CD4-positive, CD25-positive, alpha-beta regulatory T cell (primary cell): ENCODE data around the gene BACE1. TPM values are rescaled to one million over a fixed set of nuclear protein-coding genes. Genes with fewer than 3 reads are reported as not detected.
"Not testable (repeated sequence)": the region's sequence is repeated elsewhere in the genome, so short reads cannot be mapped to it uniquely, and the experiment has no call there.

Source experiments
- ATAC-seq, 2 donors: fragments of 150-1000 bp; cut with Tn5 transposase; one replicate each; pipeline ENCODE4 v1.10.0; 2021; ENCODE audit warnings: low read depth in 2 of 2, moderate number of reproducible peaks in 2 of 2, moderate library complexity in 1 of 2
- DNase-seq, 3 donors: peaks; one replicate each; pipeline versions ENCODE4 v3.0.0 to v3.0.0-alpha.2; 2012 to 2022; ENCODE audit warnings: mixed read lengths in 1 of 3
- H3K27ac ChIP-seq: one replicate; pipeline ENCODE4 v1.7.0; 2013; ENCODE audit warnings: mild to moderate bottlenecking, low read length; ENCODE audit not compliant: insufficient read depth, poor library complexity, severe bottlenecking
- H3K27me3 ChIP-seq: one replicate; pipeline ENCODE4 v1.7.0; 2013; ENCODE audit warnings: low read length; ENCODE audit not compliant: control insufficient read depth, insufficient read depth
- H3K36me3 ChIP-seq: one replicate; pipeline ENCODE4 v1.7.0; 2013; ENCODE audit warnings: mild to moderate bottlenecking, low read length, moderate library complexity; ENCODE audit not compliant: control insufficient read depth, insufficient read depth
- H3K4me1 ChIP-seq: 2 replicates; pipeline ENCODE4 v1.7.0; 2013; ENCODE audit warnings: mild to moderate bottlenecking, low read length; ENCODE audit not compliant: insufficient read depth, control insufficient read depth, poor library complexity, severe bottlenecking
- H3K4me3 ChIP-seq: one replicate; pipeline ENCODE4 v1.7.0; 2013; ENCODE audit warnings: low read depth, mild to moderate bottlenecking, low read length, moderate library complexity
- H3K9me3 ChIP-seq, 2 experiments: 1 replicate in 1 of 2; 2 replicates in 1 of 2; pipeline ENCODE4 v1.7.0; 2013; ENCODE audit warnings: low read length in 2 of 2, mild to moderate bottlenecking in 1 of 2, moderate library complexity in 1 of 2; ENCODE audit not compliant: control insufficient read depth in 2 of 2
- H3K27ac Mint-ChIP-seq, 3 donors: one replicate each; pipeline ENCODE4 v1.8.0; 2020 to 2022; ENCODE audit warnings: mild to moderate bottlenecking in 3 of 3, mixed read lengths in 3 of 3, moderate library complexity in 2 of 3
- H3K27me3 Mint-ChIP-seq: one replicate; pipeline ENCODE4 v1.8.0; 2022; ENCODE audit warnings: mild to moderate bottlenecking, mixed read lengths
- H3K36me3 Mint-ChIP-seq: one replicate; pipeline ENCODE4 v1.8.0; 2020; ENCODE audit warnings: mixed read lengths
- H3K4me1 Mint-ChIP-seq, 4 donors: one replicate each; pipeline ENCODE4 v1.8.0; 2020 to 2022; ENCODE audit warnings: mixed read lengths in 4 of 4, mild to moderate bottlenecking in 1 of 4
- H3K4me3 Mint-ChIP-seq, 4 donors: one replicate each; pipeline ENCODE4 v1.8.0; 2020 to 2022; ENCODE audit warnings: mild to moderate bottlenecking in 4 of 4, mixed read lengths in 4 of 4, moderate library complexity in 3 of 4
- H3K9me3 Mint-ChIP-seq, 7 donors: one replicate each; pipeline ENCODE4 v1.8.0; 2020 to 2022; ENCODE audit warnings: mixed read lengths in 7 of 7, mild to moderate bottlenecking in 3 of 7, moderate library complexity in 2 of 7
- polyA plus RNA-seq, 4 donors: library from polyadenylated mRNA; unstranded; fragments of 300-500 nt; fragmentation: Illumina TruSeq; gene quantifications; one replicate each; pipeline ENCODE4 v1.2.3, GENCODE V29; 2021
- total RNA-seq: library from RNA; stranded (reverse); gene quantifications from one replicate; pipeline ENCODE4 v1.2.3, GENCODE V29; 2022

The BACE1 gene
- total and polyA plus RNA-seq, 5 donors from 2014 or later: 1.1 to 6.9 (median 1.5) TPM

DNA sequence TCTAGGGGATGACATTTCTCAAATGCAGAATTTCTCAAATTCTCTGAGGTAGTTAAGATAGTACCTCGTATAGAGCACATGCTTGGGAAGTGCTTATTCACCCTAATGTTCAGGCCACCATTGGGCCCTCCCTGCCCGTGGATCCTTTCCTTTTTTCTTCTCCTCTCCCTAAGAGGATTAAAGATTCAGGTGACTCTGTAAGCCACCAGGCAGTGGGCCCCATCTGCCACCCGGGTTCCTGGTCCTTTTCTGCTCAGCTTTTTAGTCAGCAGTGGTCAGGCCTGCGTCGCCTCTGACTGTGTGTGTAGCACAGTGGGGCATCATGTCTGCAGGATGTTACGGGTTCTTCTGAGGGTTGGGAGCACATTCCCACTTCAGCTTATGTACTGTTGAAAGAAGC, 18.8 kb upstream of the BACE1 start:
- Mint-ChIP-seq H3K9me3 (no peaks in the 10 kb centered on the region), H3K27me3 (no peaks in the 10 kb centered on the region), H3K36me3 (peaks cover 30% of the 10 kb centered on the region), H3K4me1 (peaks cover 14 to 45% (median 19%) of the 10 kb centered on the region in 4 donors), H3K4me3 (no peak overlapping the region), H3K27ac (no peak overlapping the region)
- Histone ChIP-seq H3K27me3 (no peaks in the 10 kb centered on the region), H3K9me3 (no peaks in the 10 kb centered on the region), H3K4me3 (no peak overlapping the region), H3K36me3 (peaks cover 18% of the 10 kb centered on the region), H3K4me1 (peaks cover 6% of the 10 kb centered on the region), H3K27ac (no peak overlapping the region)
- no peak for DNase-seq
- ATAC-seq: no peak

DNA sequence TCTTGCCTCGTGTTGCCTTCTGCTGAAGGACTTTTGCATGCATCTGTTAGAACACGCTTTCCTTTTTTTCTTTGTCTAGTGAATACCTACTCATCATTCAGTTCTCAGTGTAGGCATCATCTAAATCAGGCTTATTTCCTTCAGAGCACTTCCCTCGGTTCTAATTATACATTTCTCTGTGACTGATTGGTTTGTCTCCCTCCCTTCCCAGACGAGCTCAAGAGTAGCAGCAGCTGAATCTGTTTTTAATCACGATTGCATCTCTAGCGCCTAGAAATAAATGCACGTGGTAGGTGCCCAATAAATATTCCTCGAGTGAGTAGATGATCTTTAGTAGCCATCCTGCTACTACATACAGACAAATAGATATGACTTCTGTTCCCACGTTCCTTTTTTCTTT, 17.9 kb upstream of the BACE1 start:
- H3K27ac Mint-ChIP-seq: no peak overlapping the region
- no peaks in the 10 kb centered on the region for H3K27me3 Mint-ChIP-seq

GRCh38 chr11:117332843-117333242, 16.8 kb upstream of the BACE1 start:
- H3K27me3 ChIP-seq: no peaks in the 10 kb centered on the region
- peaks cover 12 to 44% (median 19%) of the 10 kb centered on the region in 4 donors for H3K4me1 Mint-ChIP-seq
- H3K9me3 ChIP-seq: no peaks in the 10 kb centered on the region
- no peaks in the 10 kb centered on the region for H3K27me3 Mint-ChIP-seq
- H3K36me3 ChIP-seq: peaks cover 8% of the 10 kb centered on the region
- DNase-seq: no peak
- peaks cover 16% of the 10 kb centered on the region for H3K36me3 Mint-ChIP-seq
- no peaks in the 10 kb centered on the region for H3K9me3 Mint-ChIP-seq
- H3K4me3 ChIP-seq: no peak overlapping the region
- no peak overlapping the region for H3K27ac ChIP-seq
- H3K4me1 ChIP-seq: peaks cover 17% of the 10 kb centered on the region
- H3K4me3 Mint-ChIP-seq: no peak overlapping the region
- no peak for ATAC-seq
- no peak overlapping the region for H3K27ac Mint-ChIP-seq

More for the DNA sequence above, 17.9 kb upstream of the BACE1 start:
- Histone ChIP-seq H3K4me1 (peaks cover 11% of the 10 kb centered on the region), H3K4me3 (no peak overlapping the region), H3K27me3 (no peaks in the 10 kb centered on the region), H3K36me3 (peaks cover 10% of the 10 kb centered on the region), H3K27ac (no peak overlapping the region), H3K9me3 (no peaks in the 10 kb centered on the region)
- ATAC-seq (no peak), DNase-seq (no peak)
- peaks cover 24% of the 10 kb centered on the region for H3K36me3 Mint-ChIP-seq
- H3K4me3 Mint-ChIP-seq: no peak overlapping the region
- peaks cover 15 to 47% (median 19%) of the 10 kb centered on the region in 4 donors for H3K4me1 Mint-ChIP-seq
- H3K9me3 Mint-ChIP-seq: no peaks in the 10 kb centered on the region

DNA sequence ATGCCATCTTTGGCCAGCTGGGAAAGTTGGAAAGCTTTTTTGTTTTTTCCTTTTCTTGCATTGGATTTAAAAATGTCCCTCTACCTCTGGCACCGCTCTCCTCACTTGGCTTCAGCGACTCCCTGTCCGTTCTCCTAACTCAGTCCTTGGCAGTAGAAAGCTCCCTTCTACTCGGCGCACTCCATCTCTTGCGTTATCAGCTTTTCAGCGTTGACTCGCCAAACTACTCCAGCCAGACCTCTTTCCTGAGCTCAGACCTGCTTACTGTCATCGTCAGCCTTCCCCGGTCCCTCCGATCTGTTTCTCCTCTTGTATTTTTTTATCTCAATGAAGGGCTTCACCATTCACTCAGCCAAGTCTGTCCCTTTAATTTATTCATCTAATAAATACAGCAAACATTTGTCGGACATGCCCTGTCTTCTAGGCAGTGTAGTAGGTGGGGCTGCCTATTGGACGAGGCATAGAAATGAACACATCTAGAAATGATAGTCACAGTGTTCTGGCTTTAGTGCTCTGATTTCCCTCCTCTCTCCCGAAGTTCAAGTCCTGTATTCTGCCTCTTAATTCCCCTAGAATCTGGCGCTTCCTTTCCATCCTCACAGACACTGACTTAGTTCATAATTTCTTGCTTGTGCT, 12.4 kb upstream of the BACE1 start:
- Histone ChIP-seq H3K4me3 (peak overlapping the region; percentile 92), H3K27me3 (no peaks in the 10 kb centered on the region), H3K9me3 (no peaks in the 10 kb centered on the region), H3K27ac (peak overlapping the region; percentile 89), H3K4me1 (peaks cover 20% of the 10 kb centered on the region), H3K36me3 (no peaks in the 10 kb centered on the region)
- Mint-ChIP-seq H3K4me1 (peaks cover 11 to 32% (median 15%) of the 10 kb centered on the region in 4 donors), H3K27me3 (no peaks in the 10 kb centered on the region), H3K9me3 (no peaks in the 10 kb centered on the region), H3K36me3 (no peaks in the 10 kb centered on the region), H3K27ac (no peak overlapping the region), H3K4me3 (no peak overlapping the region)
- DNase-seq (no peak), ATAC-seq (no peak)

DNA sequence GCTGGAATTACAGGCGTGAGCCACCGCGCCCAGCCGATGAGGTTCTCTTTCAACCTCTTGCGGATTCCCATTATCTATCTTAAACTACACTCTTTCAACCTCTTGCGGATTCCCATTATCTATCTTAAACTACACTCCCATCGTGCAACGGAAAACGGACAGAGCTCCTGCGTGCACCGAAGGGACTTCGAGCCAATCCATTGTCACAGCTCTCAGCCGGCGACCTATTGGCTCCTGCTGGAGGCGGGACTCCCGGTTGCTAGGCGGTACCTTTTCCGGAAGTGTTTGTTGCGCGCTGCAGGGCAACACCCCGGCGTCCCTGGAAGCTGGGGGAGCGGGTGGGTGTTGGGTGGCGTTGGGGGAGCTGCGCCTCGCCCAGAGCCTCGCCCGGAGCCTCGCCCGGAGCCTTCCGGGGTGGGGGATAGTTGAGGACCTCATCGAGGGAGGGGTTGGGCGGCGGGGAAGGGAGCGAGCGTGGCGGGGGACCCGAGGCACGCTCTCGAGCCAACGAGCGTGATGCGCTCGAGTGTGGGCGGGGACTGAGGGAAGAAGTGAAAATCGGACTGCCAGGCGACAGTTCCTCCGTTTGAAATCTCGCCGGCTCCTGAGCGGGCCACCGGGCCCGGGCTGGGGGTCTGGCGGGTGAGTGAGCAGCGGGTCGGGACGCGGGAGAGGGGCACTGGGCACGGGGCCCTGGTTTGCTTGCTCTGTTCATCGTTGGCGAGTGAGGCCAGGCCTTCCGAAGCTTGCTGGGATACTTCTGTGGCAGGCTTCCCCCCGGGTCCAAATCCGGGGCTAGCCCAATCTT, 11.7 kb upstream of the BACE1 start, which contains the start of gene CEP164:
TSS of gene CEP164 (plus strand) at position 288 of the 808 bp plus-strand sequence. CDS start 10,733 bp downstream, outside the sequence.
- no peaks in the 10 kb centered on the region for H3K36me3 ChIP-seq
- H3K27ac ChIP-seq: peak within 1 kb of the TSS; percentile 89
- H3K27me3 ChIP-seq: no peaks in the 10 kb centered on the region
- no peaks in the 10 kb centered on the region for H3K36me3 Mint-ChIP-seq
- H3K27ac Mint-ChIP-seq: peak within 1 kb of the TSS in 2 of 3 donors; percentile 28 to 57
- DNase-seq (peak; percentile 92 to 99 (median 95)), ATAC-seq (peak; percentile 94)
- H3K4me1 ChIP-seq: peaks cover 20% of the 10 kb centered on the region
- peaks cover 13 to 25% (median 14%) of the 10 kb centered on the region in 4 donors for H3K4me1 Mint-ChIP-seq
- peaks cover 5% of the 10 kb centered on the region for H3K27me3 Mint-ChIP-seq
- peaks cover 0 to 1% (median 0%) of the 10 kb centered on the region in 7 donors for H3K9me3 Mint-ChIP-seq
- H3K9me3 ChIP-seq: no peaks in the 10 kb centered on the region
- peak within 1 kb of the TSS; percentile 92 for H3K4me3 ChIP-seq
- H3K4me3 Mint-ChIP-seq: peak within 1 kb of the TSS in 2 of 4 donors; percentile 41 to 57

GRCh38 chr11:117327255-117327566, 11.2 kb upstream of the BACE1 start:
- Histone ChIP-seq H3K4me1 (peaks cover 20% of the 10 kb centered on the region), H3K27ac (peak overlapping the region; percentile 89), H3K4me3 (peak overlapping the region; percentile 62)
- not testable (repeated sequence) for ATAC-seq, DNase-seq, H3K36me3 ChIP-seq, H3K36me3 Mint-ChIP-seq, H3K9me3 Mint-ChIP-seq, H3K9me3 ChIP-seq, H3K27me3 Mint-ChIP-seq, H3K27me3 ChIP-seq
- Mint-ChIP-seq H3K4me1 (peaks cover 9 to 21% (median 14%) of the 10 kb centered on the region in 4 donors), H3K27ac (peak overlapping the region in 1 of 3 donors; percentile 57), H3K4me3 (peak overlapping the region in 1 of 4 donors; percentile 57)

GRCh38 chr11:117319214-117319840, 3.3 kb upstream of the BACE1 start:
- Mint-ChIP-seq H3K4me1 (peaks cover 4 to 13% (median 9%) of the 10 kb centered on the region in 4 donors), H3K36me3 (no peaks in the 10 kb centered on the region), H3K27me3 (peaks cover 49% of the 10 kb centered on the region), H3K9me3 (peaks cover 0 to 1% (median 0%) of the 10 kb centered on the region in 7 donors), H3K27ac (no peak overlapping the region), H3K4me3 (peak overlapping the region in 1 of 4 donors; percentile 42)
- Histone ChIP-seq H3K9me3 (no peaks in the 10 kb centered on the region), H3K4me3 (no peak overlapping the region), H3K36me3 (no peaks in the 10 kb centered on the region), H3K27ac (no peak overlapping the region), H3K27me3 (peaks cover 6% of the 10 kb centered on the region), H3K4me1 (peaks cover 17% of the 10 kb centered on the region)
- ATAC-seq (no peak), DNase-seq (no peak)
